Stimulated activated naive CD4-positive, alpha-beta T cell (primary cell): ENCODE results near the gene MRPS26.
"Not testable (repeated sequence)": the region's sequence is repeated elsewhere in the genome, so short reads cannot be mapped to it uniquely, and the experiment has no call there.

Experiments used
- DNase-seq, 6 experiments: peaks; one replicate each; lab custom pipeline; 2025; lab: John Stamatoyannopoulos, UW

Gene MRPS26

DNA sequence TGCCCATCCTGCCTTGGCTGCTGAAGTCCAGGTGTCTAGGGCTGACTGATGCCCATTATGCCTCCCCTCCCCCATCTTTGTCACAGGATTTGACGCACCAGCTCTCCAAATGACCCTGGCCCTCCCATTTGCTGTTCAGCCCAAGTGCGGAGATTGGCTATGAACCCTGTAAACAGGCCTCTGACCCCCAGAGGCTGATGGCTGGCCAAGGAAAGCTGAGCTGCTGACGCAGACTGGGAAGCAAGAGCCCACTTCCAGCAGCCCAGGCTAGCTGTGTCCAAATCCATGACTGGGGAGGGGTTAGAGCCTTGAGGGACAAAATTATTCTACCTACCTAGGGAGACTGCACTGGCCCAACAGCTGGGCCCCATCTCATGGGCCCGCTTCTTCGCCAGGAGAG lies 3.2 kb upstream of the MRPS26 start:
- DNase-seq: no peak

- no peak for DNase-seq
These were observed 2.5 kb upstream of the MRPS26 start, which contains the start of gene GNRH2 for GRCh38 chr20:3043322-3043721. TSS of gene GNRH2 (plus strand) at chr20:3043622. CDS start at chr20:3044415, 793 bp downstream.

- no peak for DNase-seq
These were observed 1.4 kb upstream of the MRPS26 start for GRCh38 chr20:3044336-3044965.

DNA sequence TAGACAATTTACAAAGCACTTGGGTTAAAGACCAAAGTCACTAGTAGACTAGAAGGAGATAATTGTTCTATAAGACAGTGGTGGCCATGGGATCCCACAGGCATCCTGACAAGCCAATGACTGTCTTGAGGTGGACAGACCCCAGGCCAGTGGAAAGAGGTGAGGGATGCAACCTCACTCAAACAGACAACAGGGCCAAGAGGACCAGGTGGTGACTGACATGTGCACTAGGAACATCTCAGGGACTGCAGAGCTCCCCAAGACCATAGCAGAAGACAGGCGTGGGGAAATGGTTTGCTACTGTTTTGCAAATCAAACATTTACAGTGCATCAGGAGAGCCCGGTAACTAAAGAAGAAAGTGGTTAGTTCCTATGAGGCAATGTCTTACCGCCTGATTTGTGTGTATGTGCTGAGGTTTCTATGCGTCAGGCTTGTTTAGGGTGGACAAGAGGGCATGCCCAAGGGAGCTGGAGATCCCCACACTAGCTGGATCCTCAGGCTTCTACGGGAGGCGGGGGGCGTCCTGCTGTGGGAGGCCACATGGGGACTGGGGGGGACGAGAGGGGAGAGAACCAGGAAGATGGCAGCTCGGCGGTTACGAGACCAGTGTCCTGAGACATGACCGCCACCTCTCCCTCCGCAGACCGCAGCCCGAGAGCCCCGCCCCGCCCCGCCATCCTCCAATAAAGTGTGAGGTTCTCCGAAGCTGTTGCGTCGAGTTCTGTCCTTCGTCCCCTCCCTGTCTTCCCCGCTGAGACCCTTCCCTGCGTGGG lies 623 bp upstream of the MRPS26 start:
- DNase-seq: peak in 5 of 6 experiments; percentile 33 to 66 (median 52)

GRCh38 chr20:3046677-3047462 lies 1.0 kb downstream of the MRPS26 start:
- DNase-seq: no peak

GRCh38 chr20:3047486-3048419 lies 1.9 kb downstream of the MRPS26 start:
- peak in 1 of 6 experiments; percentile 6 for DNase-seq

GRCh38 chr20:3051385-3052019 lies 5.7 kb downstream of the MRPS26 start:
- DNase-seq: no peak

- DNase-seq: no peak
These were observed 13.6 kb downstream of the MRPS26 start for GRCh38 chr20:3059489-3059888.

DNA sequence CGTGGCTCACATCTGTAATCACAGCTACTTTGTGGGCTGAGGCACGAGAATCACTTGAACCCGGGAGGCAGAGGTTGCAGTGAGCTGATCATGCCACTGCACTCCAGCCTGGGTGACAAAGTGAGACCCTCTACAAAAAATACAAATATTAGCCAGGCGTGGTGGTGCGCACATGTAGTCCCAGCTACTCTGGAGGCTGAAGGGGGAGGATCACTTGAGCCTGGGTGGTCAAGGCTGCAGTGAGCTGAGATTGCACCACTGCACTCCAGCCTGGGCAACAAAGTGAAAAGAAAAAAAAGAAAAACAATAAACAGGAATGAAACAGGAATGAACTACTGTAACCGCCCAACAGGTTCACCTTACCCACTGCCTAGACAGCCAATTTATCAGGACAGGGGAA lies 18.3 kb downstream of the MRPS26 start:
- not testable (repeated sequence) for DNase-seq

GRCh38 chr20:3067139-3068014 lies 21.5 kb downstream of the MRPS26 start:
- no peak for DNase-seq

DNA sequence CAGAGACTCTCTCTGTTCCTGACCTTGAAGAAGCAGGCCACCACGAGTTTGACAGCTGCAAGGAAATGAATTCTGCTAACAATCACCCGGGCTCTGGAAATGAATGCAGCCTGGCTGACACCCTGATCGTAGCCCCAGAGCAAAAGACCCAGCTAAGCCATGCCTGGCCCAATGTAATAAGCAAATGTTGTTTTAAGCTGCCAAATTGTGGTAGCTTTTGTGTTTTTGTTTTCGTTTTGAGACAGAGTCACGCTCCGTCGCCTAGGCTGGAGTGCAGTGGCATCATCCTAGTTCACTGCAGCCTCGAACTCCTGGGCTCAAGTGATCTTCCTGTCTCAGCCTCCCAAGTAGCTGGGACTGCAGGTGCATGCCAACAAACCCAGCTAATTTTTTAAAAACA lies 22.2 kb downstream of the MRPS26 start:
- no peak for DNase-seq

DNA sequence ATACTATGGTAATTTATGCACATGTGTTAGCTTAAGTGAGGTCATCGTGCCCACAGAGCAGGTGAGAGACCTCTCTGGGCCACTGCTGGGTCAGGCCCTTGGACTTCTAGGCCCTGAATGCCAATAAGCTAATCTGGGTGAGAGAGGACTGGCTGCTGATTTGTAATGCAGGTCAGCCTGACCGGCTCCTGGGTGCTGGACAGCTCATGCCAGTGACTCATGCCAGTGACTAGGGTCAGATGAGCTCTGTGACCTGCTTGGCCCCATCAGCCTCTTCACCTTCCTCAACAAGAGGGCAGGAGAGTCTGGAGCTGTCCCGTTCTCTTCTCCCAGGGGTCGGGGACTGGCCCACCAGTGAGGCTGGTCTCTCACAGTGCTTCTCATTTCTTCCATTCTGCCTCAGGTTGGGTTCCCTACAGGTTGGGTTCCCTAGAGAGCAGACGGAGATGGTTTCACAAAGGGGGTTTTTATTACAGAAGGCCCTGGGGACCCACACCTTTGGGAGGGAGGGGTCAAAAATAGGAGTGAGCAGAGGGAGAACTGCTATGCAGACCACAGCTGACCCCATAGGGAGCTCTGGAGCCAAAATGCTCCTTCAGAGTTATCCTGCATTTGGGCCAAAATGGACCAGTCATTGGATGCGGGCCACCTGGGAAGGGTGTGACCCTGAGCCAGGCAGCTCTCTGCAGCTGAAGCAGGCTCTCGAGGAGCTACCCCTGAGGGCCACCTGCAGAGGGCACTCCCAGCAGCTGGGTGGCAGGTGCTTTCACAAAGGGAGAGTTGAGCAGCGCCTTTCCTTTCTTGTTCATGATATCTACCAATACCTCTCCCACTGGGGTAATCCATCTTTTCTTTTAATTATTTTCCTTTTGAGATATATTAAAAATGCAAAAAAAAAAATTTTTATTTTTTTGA lies 23.4 kb downstream of the MRPS26 start:
- peak; percentile 35 to 66 (median 44) for DNase-seq

DNA sequence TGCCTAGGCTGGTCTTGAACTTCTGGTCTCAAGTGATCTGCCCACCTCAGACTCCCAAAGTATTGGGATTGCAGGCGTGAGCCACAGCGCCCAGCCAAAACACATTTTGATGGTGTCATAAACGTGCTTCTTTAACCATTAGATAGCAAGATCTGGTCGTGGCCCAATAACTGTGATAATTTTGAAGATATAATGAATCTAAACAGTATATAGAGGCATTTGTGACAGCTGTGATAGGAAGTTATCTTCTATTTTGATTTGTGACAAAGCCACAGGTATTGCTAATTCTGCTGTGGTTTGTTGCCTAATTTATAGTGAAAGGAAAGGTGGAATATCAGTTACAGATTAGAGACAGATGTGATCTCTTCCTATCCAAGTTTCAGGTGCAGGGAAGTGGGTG lies 24.9 kb downstream of the MRPS26 start:
- no peak for DNase-seq

GRCh38 chr20:3071266-3071609 lies 25.4 kb downstream of the MRPS26 start:
- no peak for DNase-seq

DNA sequence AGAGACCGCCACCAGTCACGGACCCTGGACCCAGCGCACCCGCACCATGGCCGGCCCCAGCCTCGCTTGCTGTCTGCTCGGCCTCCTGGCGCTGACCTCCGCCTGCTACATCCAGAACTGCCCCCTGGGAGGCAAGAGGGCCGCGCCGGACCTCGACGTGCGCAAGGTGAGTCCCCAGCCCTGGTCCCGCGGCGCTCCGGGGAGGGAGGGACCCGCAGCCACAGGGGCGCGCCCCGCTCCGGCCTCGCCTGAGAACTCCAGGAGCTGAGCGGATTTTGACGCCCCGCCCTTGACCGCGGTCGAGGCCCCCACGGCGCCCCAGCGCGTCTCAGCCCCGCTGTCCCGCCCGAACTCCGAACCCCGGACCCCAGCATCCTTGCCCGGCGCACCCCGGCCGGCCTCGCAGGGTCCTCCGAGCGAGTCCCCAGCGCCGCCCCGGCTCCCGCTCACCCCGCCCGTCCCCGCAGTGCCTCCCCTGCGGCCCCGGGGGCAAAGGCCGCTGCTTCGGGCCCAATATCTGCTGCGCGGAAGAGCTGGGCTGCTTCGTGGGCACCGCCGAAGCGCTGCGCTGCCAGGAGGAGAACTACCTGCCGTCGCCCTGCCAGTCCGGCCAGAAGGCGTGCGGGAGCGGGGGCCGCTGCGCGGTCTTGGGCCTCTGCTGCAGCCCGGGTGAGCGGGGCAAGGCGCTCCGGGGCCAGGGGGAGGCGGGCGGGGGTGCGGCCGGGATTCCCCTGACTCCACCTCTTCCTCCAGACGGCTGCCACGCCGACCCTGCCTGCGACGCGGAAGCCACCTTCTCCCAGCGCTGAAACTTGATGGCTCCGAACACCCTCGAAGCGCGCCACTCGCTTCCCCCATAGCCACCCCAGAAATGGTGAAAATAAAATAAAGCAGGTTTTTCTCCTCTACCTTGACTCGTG lies 26.0 kb downstream of the MRPS26 start, which contains the start of gene OXT:
Gene OXT, plus strand, starts transcription at position 11 of the 920 bp plus-strand sequence. Its CDS starts 36 bp downstream, at position 47.
- peak; percentile 64 to 73 (median 70) for DNase-seq

- DNase-seq: no peak
These were observed 26.8 kb downstream of the MRPS26 start for GRCh38 chr20:3072530-3073250.

GRCh38 chr20:3073251-3073643 lies 27.4 kb downstream of the MRPS26 start:
- not testable (repeated sequence) for DNase-seq
